HepG2 (cell line): Measurements from ENCODE around the gene PARP1. TPM values are rescaled to one million over a fixed set of nuclear protein-coding genes. Genes with fewer than 3 reads are reported as not detected.

Experiments
- ATAC-seq: fragments of 200-7000 bp; cut with Tn5 transposase; 3 replicates; pipeline ENCODE4 v1.9.1; 2020; ENCODE audit warnings: mild to moderate bottlenecking, moderate library complexity
- BruUV-seq: library from RNA; stranded (reverse); fragments of 400-500 nt; replicated peaks from 2 replicates; lab custom pipeline; 2021; lab: Mats Ljungman, UMichigan
- CTCF ChIA-PET: fragments of 300-600 bp; formaldehyde crosslinking; extraction: SDS; loops from one replicate; lab custom pipeline; 2021; ENCODE audit warnings: low total read pairs, inconsistent platforms, low intra/inter-chr PET ratio; lab: Yijun Ruan, JAX
- POLR2A ChIA-PET: fragments of 350-600 bp; sonication (Branson Sonifier 250); formaldehyde crosslinking; loops from one replicate; lab custom pipeline; 2020; ENCODE audit warnings: antibody characterized with exemption, inconsistent platforms; lab: Yijun Ruan, JAX
- DNase-seq: peaks from one replicate; pipeline ENCODE4 v3.0.0-alpha.2; 2015; ENCODE audit warnings: low spot score
- FAIRE-seq: peaks from 3 replicates; lab custom pipeline; 2011; peaks lifted over from hg19 to GRCh38; lab: Jason Lieb, UNC
- H2AFZ ChIP-seq: one replicate; pipeline ENCODE4 v1.6.1; 2011; ENCODE audit warnings: low read length, inconsistent platforms
- H3K27ac ChIP-seq: fragments of 300-600 bp; 3 replicates; pipeline ENCODE4 v1.8.0; 2011; ENCODE audit warnings: mixed run types, mild to moderate bottlenecking, mixed read lengths, low read length, inconsistent platforms; ENCODE audit not compliant: insufficient read depth; ENCODE audit errors: extremely low read length
- H3K27me3 ChIP-seq, 2 experiments: fragments of 200-600 bp in 1 of 2; 2 replicates in 1 of 2; 3 replicates in 1 of 2; pipeline versions ENCODE4 v1.6.0 to v1.8.0; 2011; ENCODE audit warnings: low read length in 2 of 2, mild to moderate bottlenecking in 2 of 2, moderate library complexity in 2 of 2, inconsistent platforms in 1 of 2; ENCODE audit not compliant: insufficient read depth in 2 of 2, control insufficient read depth in 1 of 2
- H3K36me3 ChIP-seq, 2 experiments: fragments of 200-600 bp in 1 of 2; replicated peaks in 1 of 2; 2 replicates in 1 of 2; 3 replicates in 1 of 2; pipeline versions ENCODE4 v1.5.1 to v1.8.0; 2011; ENCODE audit warnings: low read length in 2 of 2, inconsistent platforms in 1 of 2; ENCODE audit not compliant: insufficient read depth in 2 of 2, control insufficient read depth in 1 of 2
- H3K4me1 ChIP-seq: 2 replicates; pipeline ENCODE4 v1.5.1; 2012; ENCODE audit warnings: low read length, inconsistent platforms; ENCODE audit not compliant: insufficient read depth
- H3K4me2 ChIP-seq: 2 replicates; pipeline ENCODE4 v1.6.0; 2011; ENCODE audit warnings: low read depth, low read length, inconsistent platforms
- H3K4me3 ChIP-seq, 3 experiments: fragments of 200-600 bp in 1 of 3; sonication (generic), shearing (Covaris generic) in 1 of 3; replicated peaks in 1 of 3; 2 replicates each; pipeline ENCODE4 v1.5.1; 2011 to 2016; ENCODE audit warnings: low read length in 3 of 3, inconsistent platforms in 2 of 3, low read depth in 2 of 3, mild to moderate bottlenecking in 2 of 3, control low read depth in 1 of 3, mixed read lengths in 1 of 3; ENCODE audit not compliant: insufficient read depth in 1 of 3
- H3K79me2 ChIP-seq: one replicate; pipeline ENCODE4 v1.6.1; 2011; ENCODE audit warnings: low read length, inconsistent platforms; ENCODE audit not compliant: insufficient read depth
- H3K9ac ChIP-seq: 2 replicates; pipeline ENCODE4 v1.6.0; 2011; ENCODE audit warnings: mild to moderate bottlenecking, low read depth, low read length, inconsistent platforms; ENCODE audit not compliant: insufficient read depth
- H3K9me3 ChIP-seq: 2 replicates; pipeline ENCODE4 v1.5.1; 2012; ENCODE audit warnings: mild to moderate bottlenecking, low read length
- H4K20me1 ChIP-seq: 2 replicates; pipeline ENCODE4 v1.6.0; 2011; ENCODE audit warnings: inconsistent platforms, mild to moderate bottlenecking, low read length, moderate library complexity; ENCODE audit not compliant: insufficient read depth
- ASH2L ChIP-seq: fragments of 300-600, 200-600 bp; sonication (generic); IDR thresholded peaks from 2 replicates; pipeline ENCODE4 v1.7.0; 2017; ENCODE audit warnings: low read depth, mild to moderate bottlenecking, moderate library complexity, mixed read lengths, low read length; ENCODE audit not compliant: insufficient read length
- CC2D1A ChIP-seq: sonication (generic); formaldehyde crosslinking; IDR thresholded peaks from 2 replicates; pipeline ENCODE4 v1.8.1; 2023; ENCODE audit warnings: mild to moderate bottlenecking, missing genetic modification reagents
- DZIP1 ChIP-seq: sonication (generic); formaldehyde crosslinking; IDR thresholded peaks from 2 replicates; pipeline ENCODE4 v1.5.0; 2020; ENCODE audit warnings: mild to moderate bottlenecking, missing genetic modification reagents
- EHMT2 ChIP-seq: fragments of 200-600 bp; sonication (generic); IDR thresholded peaks from 2 replicates; pipeline ENCODE4 v1.7.0; 2017; ENCODE audit warnings: antibody characterized with exemption, low read depth, low read length, borderline replicate concordance
- GABPA ChIP-seq, 2 experiments: IDR thresholded peaks; 2 replicates each; pipeline ENCODE4 v1.6.1; 2011 to 2016; ENCODE audit warnings: low read depth in 2 of 2, low read length in 1 of 2, missing biosample characterization in 1 of 2, missing genetic modification characterization in 1 of 2
- MIER2 ChIP-seq: IDR thresholded peaks from 2 replicates; pipeline ENCODE4 v1.6.1; 2016; ENCODE audit warnings: missing biosample characterization, missing genetic modification reagents
- ZBTB38 ChIP-seq: sonication (generic); formaldehyde crosslinking; IDR thresholded peaks from 2 replicates; pipeline ENCODE4 v1.5.1; 2020; ENCODE audit warnings: mild to moderate bottlenecking, missing genetic modification reagents
- ZFAT ChIP-seq: sonication (generic); formaldehyde crosslinking; conservative IDR thresholded peaks from 2 replicates; pipeline ENCODE4 v1.8.1; 2023; ENCODE audit warnings: missing genetic modification reagents, inconsistent platforms
- ZNF317 ChIP-seq: sonication (generic); formaldehyde crosslinking; IDR thresholded peaks from 2 replicates; pipeline ENCODE4 v1.5.0; 2020; ENCODE audit warnings: mild to moderate bottlenecking, missing genetic modification reagents
- ZNF629 ChIP-seq: sonication (generic); formaldehyde crosslinking; conservative IDR thresholded peaks from 2 replicates; pipeline ENCODE4 v1.5.0; 2020; ENCODE audit warnings: missing genetic modification reagents
- ZNF776 ChIP-seq: sonication (generic); formaldehyde crosslinking; IDR thresholded peaks from 2 replicates; pipeline ENCODE4 v1.4.0; 2020; ENCODE audit warnings: mild to moderate bottlenecking, missing genetic modification reagents
- WGBS: methylation state at CpG from one replicate; pipeline ENCODE4 v1.1.6; 2017; ENCODE audit warnings: low lambda C conversion rate; 5-methylcytosine and 5-hydroxymethylcytosine counted together
- in situ Hi-C: cut with HindIII; loops from 2 replicates; pipeline ENCODE4 v1.10.0; 2017; ENCODE audit warnings: low pct_unique_long_range_greater_than_20kb; ENCODE audit not compliant: extremely low pct_ligation_motif_present
- intact Hi-C: fragments of 100-400 bp; cut with micrococcal nuclease; formaldehyde crosslinking; loops from one replicate; pipeline ENCODE4 v1.10.0; 2022; ENCODE audit not compliant: unreplicated experiment
- polyA plus RNA-seq, 8 experiments: library from polyadenylated mRNA; depleted of rRNA in 3 of 8; stranded (reverse) in 7 of 8; unstranded in 1 of 8; fragments of >200 nt; fragmentation: Illumina TruSeq in 4 of 8; extraction: Trizol in 4 of 8; gene quantifications; 2 replicates each; pipeline versions ENCODE4 v1.2.1 to v1.2.3, GENCODE V29; 2011 to 2016; ENCODE audit warnings: low read depth in 4 of 8, missing spikeins in 1 of 8, mixed read lengths in 1 of 8; ENCODE audit not compliant: insufficient read depth in 1 of 8
- total RNA-seq, 5 experiments: library from RNA; depleted of rRNA; stranded (reverse); fragments of >200 nt; fragmentation: Illumina TruSeq; extraction: Trizol; gene quantifications; 2 replicates each; pipeline ENCODE4 v1.2.3, GENCODE V29; 2016; ENCODE audit warnings: low read depth in 1 of 5
- TF ChIP-seq, protein P1 (sequence below), 2 experiments: sonication (generic) in 1 of 2; formaldehyde crosslinking in 1 of 2; IDR thresholded peaks; 2 replicates each; pipeline versions ENCODE4 v1.4.0 to v1.6.1; 2016 to 2020; ENCODE audit warnings: borderline replicate concordance in 1 of 2, low read depth in 1 of 2, mild to moderate bottlenecking in 1 of 2, missing genetic modification reagents in 1 of 2
- TF ChIP-seq, protein P2 (sequence below): sonication (generic); formaldehyde crosslinking; IDR thresholded peaks from 2 replicates; pipeline ENCODE4 v1.5.1; 2020; ENCODE audit warnings: mild to moderate bottlenecking, missing genetic modification reagents, moderate library complexity

The PARP1 gene
- total and polyA plus RNA-seq, 2 of the 13 experiments (the other 11 are each of a cell fraction or from before 2014, with no cell fraction given) = 50.1 to 85.2 TPM

DNA sequence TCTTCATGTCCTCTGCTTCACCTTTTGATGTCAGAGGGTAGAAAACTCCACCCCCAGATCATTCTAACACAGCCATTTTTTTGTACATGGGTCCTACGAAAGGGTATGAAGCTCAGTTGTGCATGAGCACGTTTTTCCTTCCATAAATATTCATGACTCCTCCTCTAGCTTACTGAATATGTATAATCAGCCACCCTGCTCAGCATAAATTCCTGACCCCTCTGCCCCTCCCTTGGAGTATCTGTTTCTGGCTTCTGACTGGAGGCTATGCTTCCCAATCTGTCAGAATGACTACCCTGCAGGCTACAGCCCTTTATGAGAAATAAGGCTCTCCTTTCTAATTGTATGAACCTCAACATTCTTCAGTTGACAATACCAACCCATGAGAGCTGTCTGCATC lies 42.8 kb upstream of the PARP1 start:
- ATAC-seq (no peak), FAIRE-seq (no peak), DNase-seq (no peak)
- Histone ChIP-seq H3K27ac (no peak overlapping the region), H3K9me3 (no peaks in the 10 kb centered on the region), H3K4me1 (no peaks in the 10 kb centered on the region), H4K20me1 (no peaks in the 10 kb centered on the region), H3K27me3 (peaks cover 0 to 6% of the 10 kb centered on the region in 2 experiments; a peak in 1 of 5 replicates), H3K36me3 (no peaks in the 10 kb centered on the region), H3K79me2 (no peaks in the 10 kb centered on the region), H2AFZ (no peak overlapping the region), H3K4me3 (no peak overlapping the region), H3K4me2 (no peak overlapping the region), H3K9ac (no peak overlapping the region)
- intact Hi-C loops = no loop called here
- ChIA-PET CTCF (no interaction called here), POLR2A (no interaction called here)
- in situ Hi-C loops = no loop called here
- WGBS = 11% methylated on average over 2 of the region's 2 CpGs
- BruUV-seq = no TSS peak
- TF ChIP-seq EHMT2 (no peak), ZNF629 (CRISPR knock-in tag) (no peak), MIER2 (no peak), GABPA (IDR thresholded peaks at IDR 0.05; ENCODE audit: low read depth, low read length) (no peak), GABPA (CRISPR knock-in tag; IDR thresholded peaks at IDR 0.05; ENCODE audit: low read depth) (no peak), ZNF776 (CRISPR knock-in tag) (no peak), DZIP1 (CRISPR knock-in tag) (no peak), ASH2L (no peak), ZNF317 (CRISPR knock-in tag) (no peak), ZFAT (CRISPR knock-in tag) (no peak), CC2D1A (no peak), ZBTB38 (CRISPR knock-in tag) (no peak)
- TF ChIP-seq, protein P1, sequence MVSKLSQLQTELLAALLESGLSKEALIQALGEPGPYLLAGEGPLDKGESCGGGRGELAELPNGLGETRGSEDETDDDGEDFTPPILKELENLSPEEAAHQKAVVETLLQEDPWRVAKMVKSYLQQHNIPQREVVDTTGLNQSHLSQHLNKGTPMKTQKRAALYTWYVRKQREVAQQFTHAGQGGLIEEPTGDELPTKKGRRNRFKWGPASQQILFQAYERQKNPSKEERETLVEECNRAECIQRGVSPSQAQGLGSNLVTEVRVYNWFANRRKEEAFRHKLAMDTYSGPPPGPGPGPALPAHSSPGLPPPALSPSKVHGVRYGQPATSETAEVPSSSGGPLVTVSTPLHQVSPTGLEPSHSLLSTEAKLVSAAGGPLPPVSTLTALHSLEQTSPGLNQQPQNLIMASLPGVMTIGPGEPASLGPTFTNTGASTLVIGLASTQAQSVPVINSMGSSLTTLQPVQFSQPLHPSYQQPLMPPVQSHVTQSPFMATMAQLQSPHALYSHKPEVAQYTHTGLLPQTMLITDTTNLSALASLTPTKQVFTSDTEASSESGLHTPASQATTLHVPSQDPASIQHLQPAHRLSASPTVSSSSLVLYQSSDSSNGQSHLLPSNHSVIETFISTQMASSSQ (IDR thresholded peaks at IDR 0.05; ENCODE audit: low read depth) = no peak
- TF ChIP-seq, protein P1 (CRISPR knock-in tag; IDR thresholded peaks at IDR 0.05; ENCODE audit: borderline replicate concordance) = no peak
- TF ChIP-seq, protein P2, sequence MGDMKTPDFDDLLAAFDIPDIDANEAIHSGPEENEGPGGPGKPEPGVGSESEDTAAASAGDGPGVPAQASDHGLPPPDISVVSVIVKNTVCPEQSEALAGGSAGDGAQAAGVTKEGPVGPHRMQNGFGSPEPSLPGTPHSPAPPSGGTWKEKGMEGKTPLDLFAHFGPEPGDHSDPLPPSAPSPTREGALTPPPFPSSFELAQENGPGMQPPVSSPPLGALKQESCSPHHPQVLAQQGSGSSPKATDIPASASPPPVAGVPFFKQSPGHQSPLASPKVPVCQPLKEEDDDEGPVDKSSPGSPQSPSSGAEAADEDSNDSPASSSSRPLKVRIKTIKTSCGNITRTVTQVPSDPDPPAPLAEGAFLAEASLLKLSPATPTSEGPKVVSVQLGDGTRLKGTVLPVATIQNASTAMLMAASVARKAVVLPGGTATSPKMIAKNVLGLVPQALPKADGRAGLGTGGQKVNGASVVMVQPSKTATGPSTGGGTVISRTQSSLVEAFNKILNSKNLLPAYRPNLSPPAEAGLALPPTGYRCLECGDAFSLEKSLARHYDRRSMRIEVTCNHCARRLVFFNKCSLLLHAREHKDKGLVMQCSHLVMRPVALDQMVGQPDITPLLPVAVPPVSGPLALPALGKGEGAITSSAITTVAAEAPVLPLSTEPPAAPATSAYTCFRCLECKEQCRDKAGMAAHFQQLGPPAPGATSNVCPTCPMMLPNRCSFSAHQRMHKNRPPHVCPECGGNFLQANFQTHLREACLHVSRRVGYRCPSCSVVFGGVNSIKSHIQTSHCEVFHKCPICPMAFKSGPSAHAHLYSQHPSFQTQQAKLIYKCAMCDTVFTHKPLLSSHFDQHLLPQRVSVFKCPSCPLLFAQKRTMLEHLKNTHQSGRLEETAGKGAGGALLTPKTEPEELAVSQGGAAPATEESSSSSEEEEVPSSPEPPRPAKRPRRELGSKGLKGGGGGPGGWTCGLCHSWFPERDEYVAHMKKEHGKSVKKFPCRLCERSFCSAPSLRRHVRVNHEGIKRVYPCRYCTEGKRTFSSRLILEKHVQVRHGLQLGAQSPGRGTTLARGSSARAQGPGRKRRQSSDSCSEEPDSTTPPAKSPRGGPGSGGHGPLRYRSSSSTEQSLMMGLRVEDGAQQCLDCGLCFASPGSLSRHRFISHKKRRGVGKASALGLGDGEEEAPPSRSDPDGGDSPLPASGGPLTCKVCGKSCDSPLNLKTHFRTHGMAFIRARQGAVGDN (CRISPR knock-in tag) = no peak
